ENCODE measurements around the gene GDPD4. TPM values are rescaled to one million over a fixed set of nuclear protein-coding genes. Genes with fewer than 3 reads are reported as not detected.
A peak's percentile ranks its signal among the peaks of the same experiment; 100 is the strongest.

The GDPD4 gene
- total RNA-seq, 1 donor from 2014 or later: not detected

DNA sequence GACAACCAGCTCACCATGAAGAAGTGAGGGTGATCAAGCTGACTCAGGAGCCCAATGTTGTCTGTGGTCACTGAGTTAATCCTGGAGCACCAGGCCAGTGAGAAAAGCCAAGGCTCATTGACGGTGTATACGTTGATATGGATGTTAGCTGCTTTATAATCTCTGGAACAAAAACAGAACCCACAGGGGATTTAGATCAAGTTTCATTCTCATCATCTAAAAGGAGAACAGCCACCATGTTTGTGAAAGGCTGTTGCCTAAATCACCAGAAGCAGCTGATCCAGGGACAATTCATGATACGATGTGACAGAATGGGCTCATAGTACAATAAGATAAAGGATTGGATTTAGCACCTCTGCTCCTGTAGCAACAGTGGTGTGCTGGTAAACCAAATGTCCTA lies 68.5 kb downstream of the GDPD4 start:
- Histone ChIP-seq H3K4me3 (ENCODE audit: low read depth, low read length) (no peak overlapping the region), H3K27me3 (ENCODE audit: control insufficient read depth, insufficient read depth, low read length) (no peaks in the 10 kb centered on the region), H3K36me3 (ENCODE audit: control insufficient read depth, insufficient read depth, low read length) (no peaks in the 10 kb centered on the region)
- TF ChIP-seq, protein P1, sequence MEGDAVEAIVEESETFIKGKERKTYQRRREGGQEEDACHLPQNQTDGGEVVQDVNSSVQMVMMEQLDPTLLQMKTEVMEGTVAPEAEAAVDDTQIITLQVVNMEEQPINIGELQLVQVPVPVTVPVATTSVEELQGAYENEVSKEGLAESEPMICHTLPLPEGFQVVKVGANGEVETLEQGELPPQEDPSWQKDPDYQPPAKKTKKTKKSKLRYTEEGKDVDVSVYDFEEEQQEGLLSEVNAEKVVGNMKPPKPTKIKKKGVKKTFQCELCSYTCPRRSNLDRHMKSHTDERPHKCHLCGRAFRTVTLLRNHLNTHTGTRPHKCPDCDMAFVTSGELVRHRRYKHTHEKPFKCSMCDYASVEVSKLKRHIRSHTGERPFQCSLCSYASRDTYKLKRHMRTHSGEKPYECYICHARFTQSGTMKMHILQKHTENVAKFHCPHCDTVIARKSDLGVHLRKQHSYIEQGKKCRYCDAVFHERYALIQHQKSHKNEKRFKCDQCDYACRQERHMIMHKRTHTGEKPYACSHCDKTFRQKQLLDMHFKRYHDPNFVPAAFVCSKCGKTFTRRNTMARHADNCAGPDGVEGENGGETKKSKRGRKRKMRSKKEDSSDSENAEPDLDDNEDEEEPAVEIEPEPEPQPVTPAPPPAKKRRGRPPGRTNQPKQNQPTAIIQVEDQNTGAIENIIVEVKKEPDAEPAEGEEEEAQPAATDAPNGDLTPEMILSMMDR (IDR thresholded peaks at IDR 0.05; ENCODE audit: insufficient read depth, low read length, severe bottlenecking): no peak
- FAIRE-seq (no peak), DNase-seq (ENCODE audit: low read depth) (no peak)

DNA sequence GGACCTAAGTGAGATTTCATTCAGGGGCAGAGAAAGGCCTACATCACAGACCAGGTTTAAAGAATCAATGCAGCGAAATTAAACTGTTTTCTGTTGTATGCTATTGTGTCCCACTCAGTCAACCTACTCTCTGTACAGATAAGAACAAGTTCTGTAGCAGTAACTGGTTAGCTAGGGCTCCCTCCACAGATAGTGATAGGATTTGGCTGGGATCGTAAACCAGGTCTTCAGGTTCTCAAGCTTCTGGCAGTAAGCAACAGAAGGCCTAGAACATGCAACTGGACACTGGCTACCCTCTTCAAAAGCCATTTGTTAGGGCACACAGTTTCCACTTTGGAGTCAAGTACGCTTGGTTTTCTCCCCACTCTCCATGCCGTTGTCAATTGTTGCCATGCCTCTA lies 69.2 kb downstream of the GDPD4 start:
- TF ChIP-seq, protein P1 (IDR thresholded peaks at IDR 0.05; ENCODE audit: insufficient read depth, low read length, severe bottlenecking): no peak
- H3K27me3 ChIP-seq (ENCODE audit: control insufficient read depth, insufficient read depth, low read length): no peaks in the 10 kb centered on the region
- no peak for FAIRE-seq

DNA sequence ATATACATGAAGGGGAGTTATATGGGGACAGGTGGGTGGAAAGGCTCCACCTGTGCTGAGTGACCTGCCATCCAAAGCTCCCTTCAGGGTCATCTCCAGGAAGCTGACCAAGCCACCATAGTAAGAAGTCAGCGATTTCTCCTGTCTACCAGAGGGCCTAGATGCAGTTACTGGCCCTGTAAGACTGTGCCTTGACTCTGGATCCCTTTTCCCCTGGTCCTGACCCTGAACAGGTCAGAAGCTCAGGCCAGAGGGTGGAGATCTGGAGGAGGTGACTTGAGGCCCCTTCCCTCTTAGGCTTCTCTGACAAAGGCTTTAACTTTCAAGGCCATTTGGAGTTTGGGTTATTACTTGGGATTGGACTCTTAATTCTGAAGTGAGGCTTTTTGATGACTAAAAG lies 69.7 kb downstream of the GDPD4 start:
- FAIRE-seq: no peak
- DNase-seq (ENCODE audit: low read depth): no peak
- TF ChIP-seq, protein P1 (IDR thresholded peaks at IDR 0.05; ENCODE audit: insufficient read depth, low read length, severe bottlenecking): no peak
- H3K36me3 ChIP-seq (ENCODE audit: control insufficient read depth, insufficient read depth, low read length): no peaks in the 10 kb centered on the region
- H3K4me3 ChIP-seq (ENCODE audit: low read depth, low read length): no peak overlapping the region
- H3K27me3 ChIP-seq (ENCODE audit: control insufficient read depth, insufficient read depth, low read length): no peaks in the 10 kb centered on the region

More for the DNA sequence above, 69.2 kb downstream of the GDPD4 start:
- H3K36me3 ChIP-seq (ENCODE audit: control insufficient read depth, insufficient read depth, low read length): no peaks in the 10 kb centered on the region
- H3K4me3 ChIP-seq (ENCODE audit: low read depth, low read length): no peak overlapping the region
- no peak for DNase-seq (ENCODE audit: low read depth)

DNA sequence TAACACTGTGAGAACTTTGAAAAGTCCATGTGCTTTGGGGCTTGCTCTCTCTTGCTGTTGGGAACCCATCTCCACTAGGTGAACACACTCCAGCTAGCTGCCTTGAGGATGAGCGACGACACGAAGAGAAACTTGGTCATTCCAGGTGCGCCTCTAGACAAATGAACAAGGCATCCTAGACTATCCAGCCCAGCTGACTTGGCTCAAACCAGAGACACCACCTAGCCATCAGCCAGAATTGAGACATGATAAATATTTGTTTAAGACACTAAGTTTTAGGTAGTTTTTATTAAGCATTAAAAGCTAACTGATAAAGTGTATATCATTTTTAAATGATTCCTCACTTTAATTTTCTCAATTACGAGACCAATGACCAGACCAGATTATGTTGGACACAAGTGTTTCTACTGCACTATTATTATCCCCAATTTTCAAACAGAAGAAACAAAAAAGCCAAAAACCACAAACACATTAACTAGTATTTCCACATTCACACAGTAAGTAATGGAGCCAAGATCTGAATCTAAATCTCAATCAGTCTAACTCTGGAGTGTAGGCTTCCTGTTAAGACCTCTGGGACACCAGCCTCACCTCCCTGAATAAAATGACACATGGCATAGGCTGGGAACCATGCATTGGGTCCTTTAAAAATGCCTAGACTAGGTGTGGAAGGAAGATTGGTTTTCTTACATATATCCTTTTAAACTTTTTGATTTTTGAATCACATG lies 70.4 kb downstream of the GDPD4 start:
- FAIRE-seq (no peak), DNase-seq (ENCODE audit: low read depth) (no peak)

DNA sequence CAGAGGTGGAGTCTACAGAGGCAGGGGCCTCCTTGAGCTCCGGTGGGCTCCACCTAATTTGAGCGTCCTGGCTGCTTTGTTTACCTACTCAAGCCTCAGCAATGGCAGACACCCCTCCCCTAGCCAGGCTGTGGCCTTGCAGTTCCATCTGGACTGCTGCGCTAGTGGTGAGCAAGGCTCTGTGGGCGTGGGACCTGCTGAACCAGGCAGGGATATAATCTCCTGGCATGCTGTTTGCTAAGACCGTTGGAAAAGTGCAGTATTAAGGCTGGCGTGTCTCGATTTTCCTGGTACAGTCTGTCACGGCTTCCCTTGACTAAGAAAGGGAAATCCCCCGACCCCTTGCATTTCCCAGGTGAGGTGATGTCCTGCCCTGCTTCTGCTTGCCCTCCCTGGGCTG lies 77.7 kb downstream of the GDPD4 start:
- H3K4me3 ChIP-seq (ENCODE audit: low read depth, low read length): no peak overlapping the region
- FAIRE-seq (no peak), DNase-seq (ENCODE audit: low read depth) (peak; percentile 8)
- H3K27me3 ChIP-seq (ENCODE audit: control insufficient read depth, insufficient read depth, low read length): no peaks in the 10 kb centered on the region
- no peaks in the 10 kb centered on the region for H3K36me3 ChIP-seq (ENCODE audit: control insufficient read depth, insufficient read depth, low read length)
- TF ChIP-seq, protein P1 (IDR thresholded peaks at IDR 0.05; ENCODE audit: insufficient read depth, low read length, severe bottlenecking): no peak

More for the DNA sequence above, 70.4 kb downstream of the GDPD4 start:
- Histone ChIP-seq H3K27me3 (ENCODE audit: control insufficient read depth, insufficient read depth, low read length) (no peaks in the 10 kb centered on the region), H3K36me3 (ENCODE audit: control insufficient read depth, insufficient read depth, low read length) (no peaks in the 10 kb centered on the region), H3K4me3 (ENCODE audit: low read depth, low read length) (no peak overlapping the region)
- TF ChIP-seq, protein P1 (IDR thresholded peaks at IDR 0.05; ENCODE audit: insufficient read depth, low read length, severe bottlenecking): no peak

DNA sequence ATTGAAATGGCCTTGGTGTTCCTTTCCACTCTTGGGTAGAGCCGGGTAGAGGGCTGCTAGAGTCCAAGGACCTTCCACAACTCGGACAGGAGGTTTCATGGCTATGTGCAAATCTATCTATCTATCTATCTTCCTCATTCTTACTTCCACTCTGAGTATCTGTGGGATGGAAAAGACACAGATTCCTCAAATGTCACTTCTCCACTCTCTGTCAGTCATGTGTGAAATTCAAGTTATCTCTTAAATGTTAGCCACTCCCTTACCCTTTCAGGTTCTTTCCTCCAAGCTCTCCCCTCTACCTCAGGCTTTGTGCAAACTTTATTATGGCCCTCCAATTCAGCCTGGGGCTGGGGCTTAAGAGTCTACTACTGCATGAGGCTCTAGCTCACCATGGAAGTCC lies 84.3 kb downstream of the GDPD4 start:
- TF ChIP-seq, protein P1 (IDR thresholded peaks at IDR 0.05; ENCODE audit: insufficient read depth, low read length, severe bottlenecking): no peak
- Histone ChIP-seq H3K4me3 (ENCODE audit: low read depth, low read length) (no peak overlapping the region), H3K27me3 (ENCODE audit: control insufficient read depth, insufficient read depth, low read length) (no peaks in the 10 kb centered on the region), H3K36me3 (ENCODE audit: control insufficient read depth, insufficient read depth, low read length) (no peaks in the 10 kb centered on the region)
- no peak for FAIRE-seq
- DNase-seq (ENCODE audit: low read depth): no peak
